GM11168 (cell line): Measurements from ENCODE around the gene CLRN3.

ENCODE experiments used
- in situ Hi-C: fragments of 300-500 bp; cut with MboI; formaldehyde crosslinking; loops from one replicate; pipeline ENCODE4 v1.12.0; 2022; ENCODE audit warnings: low sequenced_read_pairs; ENCODE audit not compliant: unreplicated experiment

Gene CLRN3

DNA sequence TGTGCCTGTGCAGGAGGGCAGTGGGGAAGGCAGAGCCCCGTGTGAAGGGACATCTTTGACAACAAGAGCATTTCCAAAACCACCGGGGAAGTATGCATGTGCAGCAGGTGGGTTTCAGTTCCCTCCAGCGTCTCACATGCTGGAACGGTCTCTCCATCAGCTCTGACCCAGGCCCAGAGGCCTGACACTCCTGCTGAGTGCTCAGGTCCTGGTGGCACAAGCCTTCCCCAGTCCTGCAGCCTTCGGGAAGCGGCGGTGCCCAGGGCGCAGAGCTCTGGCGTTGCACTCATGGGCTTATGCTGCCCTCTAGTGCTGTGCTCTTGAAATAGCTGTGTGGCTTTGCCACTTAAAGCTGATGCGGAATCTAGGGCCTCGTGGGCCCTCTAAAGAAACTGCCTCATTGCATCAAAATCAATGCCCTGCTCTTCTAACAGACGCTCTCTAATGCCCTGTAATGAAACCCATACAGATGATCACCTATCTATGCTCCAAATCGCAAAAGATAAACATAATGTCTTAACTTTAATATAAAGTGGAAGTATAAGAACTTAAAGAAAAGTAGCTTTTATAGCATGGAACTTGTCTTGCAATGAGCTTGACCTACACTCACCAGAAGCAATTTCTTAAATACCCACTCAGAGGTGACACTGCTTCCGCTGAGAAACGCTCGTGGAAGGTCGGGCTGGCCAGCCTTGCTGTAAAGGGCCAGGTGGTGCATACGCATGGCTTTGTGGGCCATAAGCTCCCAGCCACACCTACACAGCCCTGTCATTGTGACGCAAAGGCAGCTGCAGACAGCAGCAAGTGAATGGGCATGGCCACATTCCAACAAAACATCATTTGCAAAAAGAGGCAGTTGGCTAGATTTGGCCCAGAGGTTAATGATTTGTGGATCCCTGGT lies 38.6 kb downstream of the CLRN3 start:
- in situ Hi-C loops, result no loop called here

DNA sequence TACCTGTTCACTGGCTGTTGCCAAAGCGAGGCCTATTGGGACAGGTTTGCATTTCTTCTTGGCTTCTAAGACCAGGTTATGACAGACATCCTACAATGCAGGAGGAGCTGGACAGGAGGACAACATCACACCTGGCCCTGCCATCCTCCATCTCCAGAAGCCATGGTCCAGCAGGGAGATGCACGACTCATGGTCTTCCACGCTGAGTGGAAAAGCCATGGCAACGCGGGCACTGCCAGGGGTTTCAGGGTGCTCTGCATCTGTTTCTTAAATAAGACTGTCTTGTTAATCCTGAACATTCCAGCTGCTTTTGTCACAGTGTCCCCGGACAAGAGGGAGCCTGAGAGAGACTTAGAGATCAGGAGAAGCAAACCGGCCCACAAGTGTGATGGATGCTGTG lies 40.3 kb downstream of the CLRN3 start:
- in situ Hi-C loops, result no loop called here

DNA sequence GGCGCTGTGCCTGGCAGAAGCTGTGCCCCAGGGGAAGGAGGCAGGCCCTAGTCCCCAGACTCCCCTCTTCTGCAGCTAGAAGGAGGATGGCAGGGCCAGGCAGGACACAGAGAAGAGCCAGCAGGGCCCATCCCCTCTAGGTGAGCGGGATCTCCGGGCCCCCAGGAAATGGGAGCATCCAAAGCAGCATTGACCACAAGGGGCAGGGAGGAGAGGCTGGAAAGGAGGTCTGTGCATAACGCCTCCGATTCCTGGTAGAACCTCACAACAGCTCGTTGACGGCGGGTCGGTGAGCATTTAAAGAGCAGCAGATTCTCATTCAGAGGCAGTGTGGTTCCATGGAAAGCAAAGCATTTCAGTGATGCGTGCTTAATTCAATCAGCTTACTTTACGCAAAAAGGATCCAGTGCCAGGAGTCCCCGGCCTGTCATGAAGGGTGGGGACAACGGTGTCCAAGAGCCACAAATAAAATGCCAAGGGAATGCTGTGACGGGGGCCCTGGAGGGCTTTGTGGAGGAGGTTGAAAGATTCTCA lies 41.0 kb downstream of the CLRN3 start:
- in situ Hi-C loops, result no loop called here

DNA sequence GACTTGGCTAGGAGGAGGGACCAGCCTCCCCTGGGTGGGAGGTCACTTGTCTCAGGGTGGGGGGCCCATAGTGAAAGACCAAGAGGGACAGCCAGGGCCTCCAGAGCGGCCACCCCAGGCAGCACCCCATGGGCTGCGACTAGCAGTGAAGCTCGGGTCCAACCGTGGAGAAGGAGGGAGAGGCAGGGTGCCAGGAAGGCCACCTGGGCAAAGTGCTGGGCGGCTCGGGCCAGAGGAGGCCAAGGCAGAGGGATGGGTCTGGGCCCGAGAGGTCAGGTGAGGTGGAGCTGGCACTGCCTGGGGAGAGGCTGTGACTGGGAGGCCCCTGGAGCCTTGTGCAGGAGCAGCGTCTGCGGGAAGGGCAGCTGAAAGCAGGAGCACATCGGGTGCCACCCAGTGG lies 41.8 kb downstream of the CLRN3 start:
- in situ Hi-C loops, result no loop called here

DNA sequence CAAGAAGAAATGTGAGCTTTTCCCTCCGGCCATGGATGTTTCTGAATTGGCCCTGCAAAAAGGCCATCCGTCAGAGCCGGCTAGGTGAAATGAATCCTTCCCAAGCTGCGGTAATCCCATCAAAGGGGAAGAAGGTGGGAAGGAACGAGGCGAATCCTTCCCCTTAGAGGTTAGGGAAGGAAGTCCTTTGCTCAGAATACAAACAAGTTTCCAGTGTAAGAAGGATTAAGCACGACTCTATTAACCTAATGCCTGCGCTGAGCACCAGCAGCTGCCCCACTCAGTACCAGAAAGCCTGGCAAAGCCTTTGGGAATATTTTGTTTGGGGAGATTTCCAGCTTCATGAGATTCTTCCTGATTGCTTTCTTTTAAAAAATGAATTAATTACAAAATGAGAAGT lies 42.8 kb downstream of the CLRN3 start:
- in situ Hi-C loops, result no loop called here

DNA sequence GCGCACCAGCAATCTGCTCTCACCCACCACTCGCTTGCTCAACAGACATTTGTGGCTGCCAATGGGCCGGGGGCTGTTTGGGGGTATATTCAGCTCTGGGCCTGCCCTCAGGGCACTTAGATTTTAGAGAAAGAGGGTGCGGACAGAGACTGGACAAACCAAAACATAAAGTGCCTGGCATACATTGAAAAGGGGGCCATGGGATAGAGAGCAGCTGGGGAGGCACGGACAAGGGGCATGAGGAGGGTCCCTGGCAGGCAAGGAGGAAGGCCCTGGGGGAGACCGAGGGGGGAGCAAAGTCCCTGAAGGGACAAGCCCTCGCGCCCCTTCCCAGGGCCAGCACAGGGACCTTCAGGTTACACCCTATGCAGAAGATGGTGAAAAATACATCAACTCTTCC lies 43.5 kb downstream of the CLRN3 start:
- in situ Hi-C loops, result no loop called here

DNA sequence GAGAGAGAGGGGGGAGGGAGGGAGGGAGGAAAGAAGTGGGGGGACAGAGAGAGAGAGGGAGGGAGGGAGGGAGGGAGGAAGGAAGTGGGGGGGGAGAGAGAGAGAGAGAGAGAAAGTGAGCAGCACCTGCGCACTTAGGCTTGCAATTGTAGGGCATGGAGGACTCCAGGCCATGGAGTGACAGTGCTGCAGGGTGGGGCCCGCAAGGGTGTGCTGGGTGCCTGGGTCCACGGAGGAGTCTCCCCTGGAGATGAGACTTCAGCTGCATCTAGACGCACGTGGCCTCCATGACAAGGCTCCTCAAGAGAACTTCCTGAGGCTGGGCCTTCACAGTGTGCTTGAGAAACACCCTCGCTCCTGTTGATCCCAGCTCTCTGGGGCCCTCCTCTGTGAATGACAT lies 44.5 kb downstream of the CLRN3 start:
- in situ Hi-C loops, result no loop called here

DNA sequence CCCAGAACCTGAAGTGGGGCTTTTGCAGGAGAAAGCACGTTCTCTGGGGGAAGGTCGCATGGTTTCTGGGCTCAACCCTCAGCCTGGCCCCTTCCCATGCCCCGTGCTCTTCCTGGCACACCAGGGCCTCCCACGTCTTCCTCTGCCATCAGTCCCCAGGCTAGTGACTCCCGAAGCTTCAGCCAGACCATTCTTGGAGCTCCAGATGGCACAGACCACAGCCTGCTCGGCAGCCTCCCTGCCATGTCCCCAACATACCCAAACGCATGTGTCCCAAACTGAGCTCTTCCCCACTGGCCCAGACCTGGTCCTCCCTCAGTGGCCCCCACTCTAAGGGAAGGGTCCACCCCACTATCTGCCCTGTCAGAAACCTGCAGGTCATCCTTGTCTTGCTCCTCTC lies 47.0 kb downstream of the CLRN3 start:
- in situ Hi-C loops, result no loop called here

DNA sequence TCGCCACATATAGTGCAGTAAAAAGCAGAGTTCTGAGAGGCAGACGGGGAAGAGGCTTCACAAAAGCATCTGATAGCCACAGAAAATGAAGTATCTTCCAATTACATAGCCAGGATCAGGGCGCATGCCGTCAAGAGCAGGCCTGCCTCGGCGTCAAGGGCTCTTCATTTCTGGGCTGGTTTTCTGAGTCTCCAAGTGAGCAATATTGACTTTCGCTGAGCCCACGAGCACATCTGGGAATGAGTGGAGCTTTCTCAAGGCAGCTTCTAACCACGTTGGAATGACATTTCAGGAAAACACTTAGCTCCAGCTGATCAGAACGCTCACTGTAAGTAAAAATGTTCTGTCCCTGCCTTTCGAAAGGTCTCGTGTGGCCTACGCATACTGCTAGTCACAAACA lies 51.9 kb downstream of the CLRN3 start:
- in situ Hi-C loops, result no loop called here

DNA sequence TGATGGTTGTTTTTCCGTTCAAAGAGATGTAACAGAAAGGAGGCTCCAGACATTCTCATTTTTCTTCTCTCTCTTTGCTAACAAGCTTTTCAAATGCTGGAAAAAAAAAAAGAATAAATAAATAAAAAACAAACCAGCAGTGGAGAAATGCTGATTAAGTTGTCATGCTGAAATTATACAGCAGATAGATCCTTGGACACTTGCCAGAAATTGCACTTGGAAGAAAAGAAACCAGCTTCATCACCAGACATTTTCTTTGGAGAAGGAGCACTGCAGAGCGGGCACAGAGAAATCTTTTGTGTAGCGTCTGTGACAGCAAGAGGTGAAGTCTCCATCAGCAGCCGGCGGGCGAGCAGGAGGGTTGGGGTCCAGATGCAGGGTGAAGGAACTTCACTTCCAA lies 55.8 kb downstream of the CLRN3 start:
- in situ Hi-C loops, result no loop called here

DNA sequence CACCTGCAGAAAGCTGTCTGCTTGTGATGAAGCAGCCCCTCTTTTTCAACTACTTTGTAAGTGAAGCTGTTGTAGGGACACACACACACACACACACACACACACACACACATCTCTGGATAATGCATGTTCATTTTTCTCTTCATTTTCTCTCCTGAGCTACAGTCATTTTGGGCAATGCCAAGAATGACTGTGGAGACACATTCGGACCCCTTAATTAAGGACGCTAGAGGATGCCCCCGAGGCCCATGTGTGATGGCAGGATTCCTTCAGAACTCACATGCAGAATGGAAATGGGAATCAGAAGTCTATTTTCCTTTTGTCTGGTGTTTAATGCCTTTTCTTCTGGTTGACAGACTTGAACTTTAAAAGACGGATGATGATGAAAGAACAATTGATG lies 56.6 kb downstream of the CLRN3 start:
- in situ Hi-C loops, result no loop called here

DNA sequence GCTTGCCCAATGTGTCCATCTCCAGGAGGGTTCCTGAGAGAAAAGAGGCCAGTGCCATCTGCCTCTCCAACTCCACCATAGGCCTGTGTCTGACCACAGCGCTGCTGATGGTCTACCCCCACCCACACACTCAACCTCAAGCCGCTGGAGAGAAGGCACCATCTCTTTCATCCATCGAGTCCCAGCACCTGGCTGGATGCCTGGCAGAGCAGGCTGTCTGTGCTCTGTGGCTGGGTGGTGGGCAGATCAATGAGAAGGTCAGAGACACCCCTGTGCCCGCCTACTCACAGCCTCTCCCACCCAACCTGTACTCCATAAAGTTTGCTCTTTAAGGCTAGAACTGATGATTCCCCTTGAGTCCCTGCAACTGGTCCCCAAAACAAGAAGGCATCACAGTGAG lies 58.0 kb downstream of the CLRN3 start:
- in situ Hi-C loops, result no loop called here

DNA sequence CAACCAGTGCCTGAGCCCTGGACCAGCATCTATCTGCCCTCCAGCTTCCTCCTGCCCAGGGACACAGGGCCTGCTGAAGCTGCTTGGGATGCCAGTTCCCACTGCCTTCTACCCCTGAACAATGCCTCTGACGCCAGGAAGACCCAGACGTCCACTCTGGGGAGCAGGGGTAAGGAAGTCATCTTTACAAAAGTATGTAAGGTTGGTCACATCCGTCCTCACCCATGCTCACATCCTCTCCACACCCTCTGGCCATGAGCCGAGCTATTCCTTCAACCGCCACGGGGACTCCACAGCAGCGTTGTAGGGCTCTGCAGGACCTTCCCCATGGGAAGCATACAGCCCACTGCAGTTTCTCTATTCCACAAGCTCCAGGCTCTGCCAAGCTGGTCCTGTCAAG lies 58.5 kb downstream of the CLRN3 start:
- in situ Hi-C loops, result no loop called here

DNA sequence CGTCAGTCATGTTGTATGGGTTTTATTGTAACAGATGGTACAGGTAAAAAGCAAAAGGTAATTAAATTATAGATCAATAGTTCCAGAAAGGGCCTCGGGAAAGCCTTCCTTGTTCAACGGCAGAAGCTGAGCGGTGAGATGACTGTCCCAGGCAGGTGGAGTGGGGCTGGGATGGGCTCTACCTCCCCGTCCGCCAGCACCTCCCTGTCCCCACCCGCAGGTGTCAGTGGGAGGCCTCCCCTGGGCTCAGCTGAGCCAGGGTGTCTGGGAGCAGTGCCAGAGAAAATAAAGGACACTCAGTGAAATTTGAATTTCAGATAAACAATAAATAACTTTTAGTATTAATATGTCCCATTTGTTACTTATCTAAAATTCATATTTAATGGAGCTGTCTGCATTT lies 58.9 kb downstream of the CLRN3 start:
- in situ Hi-C loops, result no loop called here

DNA sequence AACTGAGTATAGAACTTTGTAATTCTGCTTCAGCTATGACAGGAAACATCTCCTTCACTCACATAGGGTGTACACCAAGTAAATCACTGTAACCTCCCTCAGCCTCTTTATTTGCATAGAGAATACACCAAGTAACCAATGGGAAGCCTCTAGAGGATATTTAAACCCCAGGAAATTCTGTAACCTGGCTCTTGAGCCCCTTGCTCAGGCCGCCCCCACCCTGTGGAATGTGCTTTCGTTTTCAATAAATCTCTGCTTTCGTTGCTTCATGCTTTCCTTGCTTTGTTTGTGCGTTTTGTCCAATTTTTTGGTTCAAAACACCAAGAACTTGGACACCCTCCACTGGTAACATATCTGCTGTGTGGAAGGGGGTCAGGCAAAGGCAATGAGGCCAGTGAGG lies 60.2 kb downstream of the CLRN3 start:
- in situ Hi-C loops, result no loop called here

DNA sequence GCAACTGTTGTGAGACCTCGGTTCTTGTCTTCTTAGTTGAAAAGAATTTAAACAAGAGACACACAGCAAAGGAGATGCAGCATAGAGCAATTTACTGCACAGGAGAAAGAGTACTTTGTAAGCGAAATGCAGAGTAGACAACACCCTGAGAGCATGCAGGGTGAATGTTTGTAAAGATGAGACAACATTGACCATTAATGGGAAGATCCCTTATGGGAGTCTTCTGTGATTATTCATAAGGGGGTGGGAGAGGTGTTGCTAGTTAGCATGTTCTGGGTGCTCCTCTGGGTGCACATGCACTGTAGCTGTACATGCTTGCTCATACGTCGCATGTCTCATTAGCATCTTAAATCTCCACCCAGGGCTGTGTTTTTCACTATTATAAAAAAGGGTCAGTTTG lies 62.3 kb downstream of the CLRN3 start:
- in situ Hi-C loops, result no loop called here
